HG03439 (cell line): ENCODE results near the gene MAP3K19.
A peak's percentile ranks its signal among the peaks of the same experiment; 100 is the strongest.

Source experiments
- ATAC-seq: cut with Tn5 transposase; IDR thresholded peaks from one replicate; pipeline ENCODE4 v1.9.1; 2021; ENCODE audit warnings: mild to moderate bottlenecking, moderate library complexity; ENCODE audit not compliant: unreplicated experiment

Gene MAP3K19

GRCh38 chr2:134936691-134937090, 110.6 kb downstream of the MAP3K19 start:
- no peak for ATAC-seq

GRCh38 chr2:134934641-134935040, 112.6 kb downstream of the MAP3K19 start:
- no peak for ATAC-seq

GRCh38 chr2:134934150-134934549, 113.1 kb downstream of the MAP3K19 start:
- ATAC-seq = no peak

GRCh38 chr2:134933732-134934131, 113.5 kb downstream of the MAP3K19 start:
- ATAC-seq = no peak

GRCh38 chr2:134932864-134933526, 114.3 kb downstream of the MAP3K19 start:
- no peak for ATAC-seq

GRCh38 chr2:134927195-134927594, 120.1 kb downstream of the MAP3K19 start:
- ATAC-seq = no peak

GRCh38 chr2:134926231-134926931, 120.9 kb downstream of the MAP3K19 start:
- ATAC-seq = no peak

- no peak for ATAC-seq
Observed at GRCh38 chr2:134924912-134925311, 122.3 kb downstream of the MAP3K19 start.

- peak; percentile 1 for ATAC-seq
Observed at GRCh38 chr2:134919341-134920210, 127.7 kb downstream of the MAP3K19 start.

- ATAC-seq = peak; percentile 88
Observed at GRCh38 chr2:134918526-134919340, 128.5 kb downstream of the MAP3K19 start, which contains the start of gene CCNT2. Gene CCNT2 (plus strand): TSS chr2:134918822. CDS start chr2:134918855, 33 bp downstream.

- peak; percentile 73 for ATAC-seq
Observed at GRCh38 chr2:134917888-134918525, 129.2 kb downstream of the MAP3K19 start.

- no peak for ATAC-seq
Observed at GRCh38 chr2:134917360-134917865, 129.8 kb downstream of the MAP3K19 start.
